ENCODE measurements around the gene PQBP1. TPM values are rescaled to one million over a fixed set of nuclear protein-coding genes. Genes with fewer than 3 reads are reported as not detected.

Gene PQBP1
- total RNA-seq, 1 donor from 2014 or later = 39.5 TPM

DNA sequence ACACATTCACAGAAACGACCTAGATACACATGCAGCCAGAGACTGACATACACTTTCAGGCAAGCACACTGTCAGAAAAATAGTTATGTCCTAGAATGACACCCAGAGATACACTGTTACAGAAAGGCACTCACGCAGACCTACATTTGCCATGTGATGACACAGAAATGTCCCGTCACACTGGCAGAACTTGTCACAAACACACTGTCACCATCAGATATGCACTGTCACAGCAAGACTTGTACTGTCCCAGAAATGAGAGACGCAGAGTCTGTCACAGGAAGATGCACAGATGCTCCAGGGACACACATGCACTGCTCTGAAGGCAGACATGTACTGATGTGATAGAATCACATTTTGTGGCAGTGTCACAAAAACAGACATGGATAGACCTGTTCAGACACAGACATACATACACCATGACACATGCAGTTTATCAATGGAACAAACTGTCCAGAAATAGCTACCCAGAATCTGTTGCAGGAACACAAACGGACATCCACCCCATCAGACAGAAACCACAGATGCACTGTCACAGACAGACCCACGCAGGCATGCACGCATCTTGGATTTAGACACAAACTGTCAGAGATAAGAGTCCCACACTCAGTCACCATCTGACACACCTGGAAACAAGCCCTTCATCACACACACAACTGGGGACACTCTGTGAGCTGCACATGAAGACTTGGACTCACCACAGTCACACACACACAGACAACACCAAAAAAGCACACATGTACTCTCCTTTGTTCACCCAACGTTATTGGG lies 22.4 kb downstream of the PQBP1 start:
- DNase-seq (ENCODE audit: low spot score in 2 of 2) (no peak), FAIRE-seq (no peak)

DNA sequence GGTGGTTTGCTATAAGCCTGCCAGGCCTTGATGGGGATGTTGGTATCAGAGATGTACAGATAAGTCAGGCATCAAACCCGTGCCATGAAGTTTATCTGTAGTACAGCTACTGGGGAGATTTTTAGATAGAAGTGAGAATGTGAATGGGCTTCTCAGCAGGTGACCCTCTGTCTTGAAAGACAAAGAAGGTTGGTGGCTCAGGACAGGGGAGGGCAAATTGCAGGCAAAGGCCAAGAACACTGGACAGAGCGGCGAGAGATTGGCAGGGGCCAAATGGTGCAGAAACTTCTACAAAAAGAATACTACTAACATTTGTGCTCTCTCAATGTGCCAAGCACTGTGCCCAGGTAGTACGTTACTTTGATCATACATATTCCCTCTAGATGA lies 23.0 kb downstream of the PQBP1 start:
- no peak for FAIRE-seq
- DNase-seq (ENCODE audit: low spot score in 2 of 2) = no peak

DNA sequence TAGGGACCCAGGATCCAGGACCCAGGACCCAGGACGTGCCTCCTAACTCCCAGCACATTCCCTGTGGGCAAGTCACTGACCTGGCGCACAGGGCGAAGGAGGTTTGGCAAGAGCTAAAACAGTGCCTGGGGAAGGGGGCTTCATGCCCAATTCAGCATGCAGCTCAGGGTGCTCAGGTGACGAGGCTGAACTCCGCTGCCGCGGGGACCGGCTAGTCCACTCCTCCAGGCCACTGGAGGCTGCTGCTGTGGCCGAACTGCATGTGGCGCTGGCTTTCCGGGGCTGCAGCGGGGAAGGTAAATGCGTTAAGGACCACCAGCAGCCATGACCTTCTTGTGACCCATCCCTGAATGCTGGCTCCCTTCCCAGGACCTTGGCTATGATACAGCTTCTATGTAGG lies 26.0 kb downstream of the PQBP1 start:
- no peak for FAIRE-seq
- no peak for DNase-seq (ENCODE audit: low spot score in 2 of 2)

DNA sequence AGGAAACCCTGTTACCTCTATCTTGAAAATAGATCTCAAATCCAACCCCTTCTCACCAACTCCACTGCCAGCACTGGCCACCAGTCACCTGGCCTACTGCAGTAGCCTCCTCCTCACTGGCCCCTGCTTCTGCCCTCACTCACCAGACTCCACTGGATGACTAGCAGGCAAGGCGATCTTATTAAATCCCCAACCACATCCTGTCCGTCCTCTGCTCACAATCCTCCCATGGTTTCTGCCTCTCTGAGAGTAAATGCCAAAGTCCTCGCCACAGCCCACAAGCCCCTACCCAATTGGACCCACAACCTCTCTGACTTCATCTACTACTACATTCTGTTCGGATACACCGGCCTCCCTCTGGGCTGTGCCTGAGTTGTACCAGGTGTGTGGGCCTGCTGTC lies 26.5 kb downstream of the PQBP1 start:
- DNase-seq (ENCODE audit: low spot score in 2 of 2) (no peak), FAIRE-seq (no peak)

DNA sequence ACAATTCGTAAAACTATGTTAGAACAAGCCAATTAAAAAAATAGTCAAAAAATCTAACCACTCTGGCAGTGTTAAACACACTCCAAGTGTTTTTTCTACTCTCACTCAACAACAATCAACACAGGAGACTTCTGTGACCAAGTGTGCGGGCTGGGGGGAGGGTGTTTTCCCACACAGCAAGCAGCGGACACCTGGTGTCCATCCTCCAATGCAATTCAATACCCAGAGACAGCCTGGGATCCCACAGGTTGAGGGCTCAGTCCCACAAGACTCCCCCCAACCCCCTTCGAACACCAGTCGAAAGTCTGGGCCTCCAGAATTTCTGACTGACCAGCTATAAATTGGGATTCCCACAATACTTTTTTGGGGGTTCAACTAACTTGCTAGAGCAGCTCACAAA lies 29.4 kb downstream of the PQBP1 start:
- no peak for DNase-seq (ENCODE audit: low spot score in 2 of 2)

DNA sequence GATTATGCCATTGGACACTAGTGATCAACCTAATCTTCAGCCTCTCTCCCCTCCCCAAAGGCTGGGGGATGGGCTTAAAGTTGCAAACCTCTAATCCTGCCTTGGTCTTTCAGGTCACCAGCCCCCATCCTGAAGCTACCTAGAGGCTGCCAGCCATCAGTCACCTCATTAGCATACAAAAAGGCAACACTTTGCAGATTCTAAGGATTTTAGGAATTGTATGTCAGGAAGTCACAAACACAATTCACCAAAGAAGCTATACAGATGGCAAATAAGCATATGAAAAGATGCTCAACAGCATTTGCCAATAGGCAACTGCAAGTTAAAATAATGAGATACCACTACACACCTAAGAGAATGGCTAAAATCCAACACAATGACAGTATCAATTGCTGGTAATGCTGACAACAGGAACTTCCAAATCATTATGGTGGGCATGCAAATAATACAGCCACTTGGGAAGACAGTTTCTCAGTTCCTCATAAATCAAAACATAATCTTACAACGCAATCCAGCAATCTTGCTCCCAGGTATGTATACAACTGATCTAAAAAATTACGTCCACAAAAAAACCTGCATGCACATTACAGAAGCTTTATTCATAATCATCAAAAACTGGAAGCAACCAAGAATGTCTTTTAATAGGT lies 30.1 kb downstream of the PQBP1 start:
- FAIRE-seq (no peak), DNase-seq (ENCODE audit: low spot score in 2 of 2) (no peak)

More for the DNA sequence above, 29.4 kb downstream of the PQBP1 start:
- no peak for FAIRE-seq

DNA sequence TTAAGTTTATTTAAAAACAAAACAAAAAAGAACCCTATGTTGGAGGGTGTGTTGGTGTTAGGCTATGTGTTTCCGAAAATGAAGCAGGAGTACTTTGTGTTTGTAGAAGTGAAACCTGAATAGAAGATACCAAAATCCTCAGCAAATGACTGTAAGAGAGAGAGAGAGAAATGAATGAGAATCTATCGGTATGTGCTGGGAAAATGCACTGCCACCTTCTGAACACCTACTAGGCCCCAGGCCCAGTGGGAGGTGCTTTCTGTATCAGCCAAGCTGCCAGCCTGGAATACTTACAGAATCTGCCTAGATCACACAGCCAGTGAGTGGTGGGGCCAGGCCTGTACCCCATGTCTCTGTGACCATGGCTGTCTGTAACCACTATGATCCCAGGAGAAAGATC lies 36.0 kb downstream of the PQBP1 start:
- FAIRE-seq = no peak
- no peak for DNase-seq (ENCODE audit: low spot score in 2 of 2)

DNA sequence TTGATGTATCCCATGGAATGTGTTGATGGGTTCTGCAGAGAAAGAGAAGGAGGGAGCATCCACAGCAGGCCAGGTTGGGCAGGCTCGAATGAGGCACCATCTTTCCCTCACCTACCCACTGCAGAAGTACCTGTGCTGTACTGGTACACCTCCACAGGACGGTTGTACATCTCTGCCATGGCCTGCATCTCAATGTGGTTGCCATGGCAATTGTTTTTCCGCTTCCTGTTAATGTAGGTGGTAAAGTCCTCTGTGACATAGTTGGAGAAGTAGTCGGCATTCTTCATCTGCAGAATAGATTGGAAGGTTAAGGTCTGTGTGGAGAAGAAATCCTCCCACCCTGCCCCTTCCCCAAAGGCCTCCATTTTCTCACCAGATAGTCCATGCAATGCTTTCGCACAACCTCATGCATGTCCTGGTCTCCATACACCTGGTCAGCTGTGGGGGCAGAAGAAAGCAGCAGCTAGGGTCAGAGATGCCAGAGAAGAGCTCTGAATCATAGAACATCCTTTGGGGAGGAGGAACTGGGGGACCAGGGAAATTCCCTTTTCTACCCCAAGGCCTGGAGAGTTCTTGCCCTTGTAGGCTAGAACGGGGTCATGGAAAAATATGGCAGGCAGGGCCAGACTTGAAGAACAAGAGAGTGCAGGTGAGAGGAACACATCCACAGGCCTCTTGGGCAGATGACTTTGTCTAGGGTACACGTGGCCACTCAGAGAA lies 37.0 kb downstream of the PQBP1 start:
- FAIRE-seq (no peak), DNase-seq (ENCODE audit: low spot score in 2 of 2) (no peak)

DNA sequence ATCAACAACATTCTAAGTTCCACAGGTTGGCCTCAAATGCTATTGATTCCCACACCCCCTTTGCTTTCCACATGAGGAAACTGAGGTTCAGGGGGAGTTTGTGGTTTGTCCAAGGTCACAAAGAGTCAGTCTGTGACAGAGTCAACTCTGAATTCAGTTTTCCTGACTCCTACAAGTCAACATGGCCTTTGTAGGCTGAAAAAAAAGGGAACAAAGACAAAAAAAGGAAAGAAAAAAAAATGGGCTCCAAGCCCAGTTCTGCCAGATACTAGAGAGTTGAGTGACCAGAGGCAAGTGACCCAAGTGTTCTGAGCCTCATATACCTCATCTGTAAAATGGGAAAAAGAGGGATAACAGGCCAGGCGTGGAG lies 37.6 kb downstream of the PQBP1 start:
- DNase-seq (ENCODE audit: low spot score in 2 of 2) = no peak
- FAIRE-seq = no peak

DNA sequence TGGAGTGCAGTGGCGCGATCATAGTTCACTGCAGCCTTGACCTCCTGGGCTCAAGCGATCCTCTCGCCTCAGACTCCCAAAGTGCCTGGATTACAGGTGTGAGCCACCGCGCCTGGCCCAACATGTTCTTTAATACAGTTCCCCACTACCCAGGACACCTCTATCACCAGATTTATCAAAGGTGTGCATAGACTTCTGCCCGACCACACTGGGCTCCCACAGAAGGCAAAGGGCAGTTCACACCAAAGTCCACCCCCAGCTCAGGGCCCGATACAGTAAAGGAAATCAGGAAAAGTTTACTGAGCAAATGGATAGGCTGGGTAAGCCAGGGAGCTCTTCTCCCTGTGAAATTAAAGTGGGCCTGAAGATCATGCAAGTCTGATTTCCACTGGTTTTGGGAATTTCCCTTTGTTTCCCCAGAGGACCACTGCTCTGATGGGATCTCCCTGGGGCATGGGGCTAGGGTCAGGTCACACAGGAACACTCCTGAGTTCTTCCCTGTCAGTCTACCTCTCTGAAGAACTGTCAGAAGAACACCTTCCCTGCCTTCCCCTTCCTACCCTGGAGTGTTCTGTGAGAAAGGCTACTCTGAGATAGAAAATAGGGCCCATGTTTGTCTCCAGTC lies 38.8 kb downstream of the PQBP1 start:
- DNase-seq (ENCODE audit: low spot score in 2 of 2) = no peak
- FAIRE-seq = no peak

DNA sequence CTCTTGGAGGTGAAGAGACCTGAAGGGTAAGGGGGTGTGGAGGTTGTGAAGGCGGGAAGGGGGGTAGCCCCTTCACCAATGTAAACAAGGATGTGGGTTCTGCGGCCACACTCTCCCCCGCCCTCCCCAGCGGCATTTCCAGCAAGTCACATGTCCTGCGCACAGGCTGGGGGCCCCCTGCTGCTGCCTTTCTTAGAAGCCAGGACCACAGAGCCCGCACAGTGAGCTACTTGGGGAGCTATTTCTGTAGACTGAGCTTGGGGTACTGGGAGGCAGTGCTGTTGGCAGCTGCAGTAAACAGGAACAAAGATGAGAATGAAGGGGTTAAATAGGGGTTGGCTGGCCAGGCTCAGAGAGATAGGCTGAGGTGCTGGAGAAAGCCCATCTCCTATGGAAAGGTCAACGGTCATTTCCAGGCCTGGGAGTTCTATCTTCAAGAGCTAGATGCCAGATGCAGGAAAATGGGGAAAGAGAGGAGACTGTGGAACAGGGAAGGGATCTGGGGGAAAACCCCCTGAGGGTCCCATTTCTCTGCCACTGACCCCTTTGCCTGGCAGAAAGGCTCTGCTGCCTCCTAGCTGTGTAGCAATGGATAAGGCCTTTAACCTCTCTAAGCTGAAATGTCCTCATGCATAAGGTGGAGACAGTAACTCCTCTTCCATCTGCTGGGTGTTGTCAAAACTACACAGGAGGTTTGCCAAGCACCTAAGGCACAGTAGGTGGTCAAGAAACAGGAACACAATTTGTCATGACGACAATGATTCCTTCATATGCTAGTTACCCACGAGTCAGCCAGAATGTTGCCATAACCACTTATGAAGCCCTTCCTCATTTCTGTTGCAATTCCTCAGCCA lies 39.6 kb downstream of the PQBP1 start:
- DNase-seq (ENCODE audit: low spot score in 2 of 2) = no peak
- no peak for FAIRE-seq

DNA sequence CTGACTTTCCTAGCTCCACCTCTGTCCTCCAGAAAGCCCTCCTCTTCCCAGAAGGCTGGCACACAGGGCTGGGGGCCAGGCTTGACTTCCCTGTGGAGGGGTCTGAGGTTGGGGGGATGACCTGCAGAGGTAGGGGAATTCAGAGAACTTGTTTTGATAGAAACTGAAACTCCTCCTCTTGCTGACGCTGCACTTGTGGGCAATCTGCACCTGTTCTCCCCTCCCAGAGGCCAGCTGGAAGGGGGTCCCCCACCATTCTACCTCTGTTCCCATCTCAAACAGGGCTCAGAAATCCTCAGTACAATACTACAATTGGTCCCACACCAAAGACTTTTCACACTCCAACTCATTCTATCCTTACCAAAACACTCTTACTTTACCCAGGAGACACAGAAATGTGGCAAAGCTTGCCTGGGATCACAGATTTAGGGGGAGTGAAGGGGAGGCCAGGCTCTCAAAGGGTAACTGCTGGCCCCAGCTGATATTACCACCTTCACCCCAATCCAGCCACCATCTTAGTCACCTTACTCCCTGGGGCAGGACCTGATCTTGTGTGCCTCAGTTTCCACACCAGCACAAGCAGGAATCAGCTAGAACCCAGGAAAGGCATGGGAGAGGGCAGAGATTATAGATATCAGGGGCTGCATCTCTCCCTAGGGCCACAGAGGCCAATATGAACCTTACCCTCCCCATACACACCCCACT lies 41.1 kb downstream of the PQBP1 start:
- FAIRE-seq = no peak
- no peak for DNase-seq (ENCODE audit: low spot score in 2 of 2)

DNA sequence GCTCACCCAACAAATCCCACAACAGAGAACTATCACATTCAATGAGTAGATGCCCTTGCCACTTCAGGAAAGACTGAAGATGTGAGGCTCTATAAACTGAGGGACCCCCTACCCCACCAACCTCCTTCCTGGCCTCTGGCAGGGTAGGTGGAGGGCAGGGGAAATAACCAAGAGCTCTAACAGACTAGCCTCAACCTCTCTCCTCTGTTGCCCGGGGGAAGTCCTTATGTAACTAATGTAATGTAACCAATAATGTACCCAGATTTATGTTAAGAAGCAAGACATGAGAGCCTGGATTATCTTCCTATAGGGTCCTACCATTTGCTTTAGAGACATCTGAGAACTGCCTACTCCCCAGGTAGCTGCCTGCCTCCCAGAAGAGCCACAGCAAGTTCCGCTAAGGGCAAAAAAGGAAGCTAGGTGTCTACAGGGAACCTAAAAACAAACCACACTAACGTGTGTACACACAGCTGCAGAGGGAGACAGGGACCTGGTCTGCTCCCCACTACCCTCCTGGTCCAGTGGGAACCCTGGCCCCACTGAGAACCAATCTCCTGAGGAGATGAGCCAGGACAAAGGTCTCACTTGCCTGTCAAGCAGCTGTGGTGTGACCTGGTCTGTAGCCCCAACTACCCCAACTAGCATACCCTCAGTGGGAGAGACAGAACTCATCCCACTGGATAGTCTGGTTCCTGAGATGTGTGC lies 41.9 kb downstream of the PQBP1 start:
- FAIRE-seq (no peak), DNase-seq (ENCODE audit: low spot score in 2 of 2) (no peak)

DNA sequence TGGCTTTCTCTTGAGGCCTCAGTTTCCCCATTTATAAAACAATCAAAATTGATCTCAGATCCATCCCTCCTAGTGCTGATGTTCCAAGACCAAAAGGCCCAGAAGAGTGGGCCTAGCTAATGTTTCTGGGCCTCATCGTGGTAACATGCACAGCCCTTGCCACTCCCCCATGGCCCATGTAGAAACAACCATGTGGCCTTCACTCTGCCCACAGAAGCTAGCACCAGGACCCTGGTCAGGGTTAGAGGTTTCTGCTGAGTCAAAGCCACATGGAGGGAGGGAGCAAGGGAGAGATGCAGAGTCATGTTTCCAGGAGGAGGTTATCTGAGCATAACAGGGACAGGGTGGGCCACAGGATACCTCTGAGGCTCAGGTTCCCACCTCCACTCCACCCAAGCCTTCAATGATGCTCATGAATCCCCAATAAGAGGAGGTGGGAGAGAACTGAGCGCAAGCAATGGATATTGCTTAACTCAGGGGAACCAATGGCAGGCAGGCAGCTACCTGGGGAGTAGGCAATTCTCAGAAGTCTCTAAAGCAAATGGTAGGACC lies 42.8 kb downstream of the PQBP1 start:
- FAIRE-seq (no peak), DNase-seq (ENCODE audit: low spot score in 2 of 2) (no peak)

DNA sequence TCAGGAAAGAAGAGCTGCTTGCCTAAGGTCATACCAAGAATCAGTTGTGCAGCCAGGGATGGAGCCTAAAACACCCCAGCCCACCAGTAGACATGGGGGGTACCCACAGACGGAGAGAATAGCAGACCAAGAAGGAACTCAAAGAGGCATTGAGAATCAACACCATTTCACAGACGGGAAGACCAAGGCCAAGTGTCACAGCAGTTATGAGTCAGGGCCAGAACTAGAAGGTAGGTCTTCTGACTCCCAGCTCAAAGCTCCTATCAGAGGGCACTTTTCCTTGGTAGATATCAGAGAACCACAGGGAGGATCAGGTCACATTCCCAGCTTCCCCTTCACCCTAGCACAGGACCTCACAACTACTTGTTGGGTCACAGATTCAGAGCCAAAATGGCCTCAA lies 45.2 kb downstream of the PQBP1 start:
- no peak for DNase-seq (ENCODE audit: low spot score in 2 of 2)
- FAIRE-seq = no peak

DNA sequence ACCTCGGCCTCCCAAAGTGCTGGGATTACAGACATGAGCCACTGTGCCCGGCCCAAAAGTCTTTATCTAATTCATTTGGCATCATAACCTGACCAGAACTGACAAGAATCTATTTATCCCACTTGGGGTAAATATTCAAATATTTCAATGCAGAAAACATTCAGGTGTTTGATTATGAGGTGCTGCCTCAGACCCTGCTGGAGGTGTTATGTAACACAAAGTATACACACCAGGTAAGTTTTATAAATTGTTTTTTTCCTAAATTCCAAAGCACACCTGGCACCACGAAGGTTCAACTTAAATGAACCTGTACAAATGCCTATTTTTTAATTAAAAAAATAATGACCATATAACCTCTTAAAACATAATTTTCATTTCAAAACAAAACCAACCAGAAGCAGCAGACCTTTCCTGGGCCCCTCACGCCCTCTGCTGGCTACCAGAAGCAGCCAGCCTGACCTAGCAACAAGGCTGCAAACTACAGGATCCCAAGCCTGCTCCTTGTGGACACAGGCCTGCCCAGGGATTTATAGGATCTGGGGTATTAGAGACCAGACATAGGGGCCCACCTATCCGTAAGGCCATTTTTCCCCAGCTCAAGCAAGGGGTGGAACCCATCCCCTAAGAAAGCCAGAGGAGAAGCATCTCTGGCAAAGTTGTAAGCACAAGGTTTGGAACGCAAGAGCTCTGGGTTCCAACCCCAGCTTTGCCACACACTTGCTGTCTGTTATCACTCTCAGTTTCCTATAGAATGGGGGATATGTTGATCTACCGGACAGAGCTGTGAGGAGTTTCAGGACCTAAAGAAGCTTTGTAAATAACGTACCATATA lies 48.0 kb downstream of the PQBP1 start:
- peak in 1 of 2 donors; percentile 38 for DNase-seq (ENCODE audit: low spot score in 2 of 2)
- no peak for FAIRE-seq

DNA sequence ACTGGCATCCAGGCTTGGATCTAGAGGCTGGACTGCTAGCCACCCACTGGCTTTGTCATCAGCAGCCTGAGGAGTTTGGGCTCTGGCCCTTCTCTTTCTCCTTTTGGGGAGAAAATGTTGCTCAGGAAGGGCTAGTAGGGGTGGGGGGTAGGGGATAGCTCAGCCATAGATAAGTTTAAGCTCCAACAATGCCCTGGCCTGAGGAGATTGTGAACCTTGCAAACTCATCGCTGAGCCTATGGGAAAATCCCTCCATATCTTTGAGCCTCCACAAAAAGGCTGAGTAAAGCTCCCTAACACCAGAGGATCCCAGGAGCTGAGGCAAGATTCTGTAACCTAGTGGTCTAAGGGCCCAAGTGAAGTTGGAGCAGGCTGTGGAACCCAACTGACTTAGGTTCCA lies 50.9 kb downstream of the PQBP1 start:
- DNase-seq (ENCODE audit: low spot score in 2 of 2) (no peak), FAIRE-seq (no peak)
